Tibial nerve (tissue), 3 donors: Measurements from ENCODE around the gene TBC1D24.

ENCODE experiments used
- POLR2A ChIP-seq, 2 donors: fragments of 450-650 bp; IDR thresholded peaks; one replicate each; pipeline ENCODE4 v1.6.1; 2017; ENCODE audit warnings: antibody characterized with exemption in 2 of 2, mild to moderate bottlenecking in 2 of 2, moderate library complexity in 2 of 2
- TF ChIP-seq, protein P1 (sequence below), 5 experiments: fragments of 200-600 bp in 3 of 5; fragments of 450-650 bp in 2 of 5; sonication (generic) in 3 of 5; IDR thresholded peaks; one replicate each; pipeline ENCODE4 v1.5.1; 2016 to 2019; ENCODE audit warnings: antibody characterized with exemption in 5 of 5, mild to moderate bottlenecking in 3 of 5, moderate library complexity in 2 of 5

DNA sequence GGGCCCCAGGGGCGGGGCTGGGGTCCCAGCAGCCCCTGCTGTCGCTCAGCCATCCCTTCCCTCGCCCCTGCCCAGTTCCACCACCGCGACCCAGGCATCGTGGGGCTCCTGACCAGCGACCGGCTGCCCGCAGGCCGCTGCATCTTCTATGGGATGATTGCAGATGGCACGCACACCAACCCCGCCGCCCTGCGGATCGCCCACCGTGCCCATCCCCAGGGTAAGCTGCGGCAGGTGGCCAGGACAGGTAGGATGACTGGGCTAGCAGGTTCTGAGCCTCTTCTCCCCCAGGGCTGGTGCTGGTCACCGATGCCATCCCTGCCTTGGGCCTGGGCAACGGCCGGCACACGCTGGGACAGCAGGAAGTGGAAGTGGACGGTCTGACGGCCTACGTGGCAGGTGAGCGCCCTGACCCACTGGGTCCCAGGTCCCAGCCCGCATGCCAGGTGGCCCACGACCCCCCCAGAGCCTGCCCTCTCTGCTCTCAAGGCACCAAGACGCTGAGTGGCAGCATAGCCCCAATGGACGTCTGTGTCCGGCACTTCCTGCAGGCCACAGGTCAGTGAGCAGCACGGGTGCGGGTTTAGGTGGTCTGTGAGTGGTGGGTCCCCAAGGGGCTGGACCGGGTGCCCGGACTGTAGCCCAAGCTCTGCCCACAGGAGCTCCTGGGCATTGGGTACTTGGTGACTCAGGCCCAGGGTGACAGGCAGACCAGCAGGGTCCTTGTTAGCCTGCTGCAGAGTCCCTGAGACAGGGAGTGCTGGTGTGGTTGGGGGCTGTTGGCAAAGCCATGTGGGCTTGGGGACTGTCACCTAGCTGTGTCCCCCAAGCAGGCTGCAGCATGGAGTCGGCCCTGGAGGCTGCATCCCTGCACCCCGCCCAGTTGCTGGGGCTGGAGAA is 53.5 kb downstream of the TBC1D24 start:
- TF ChIP-seq, protein P1, sequence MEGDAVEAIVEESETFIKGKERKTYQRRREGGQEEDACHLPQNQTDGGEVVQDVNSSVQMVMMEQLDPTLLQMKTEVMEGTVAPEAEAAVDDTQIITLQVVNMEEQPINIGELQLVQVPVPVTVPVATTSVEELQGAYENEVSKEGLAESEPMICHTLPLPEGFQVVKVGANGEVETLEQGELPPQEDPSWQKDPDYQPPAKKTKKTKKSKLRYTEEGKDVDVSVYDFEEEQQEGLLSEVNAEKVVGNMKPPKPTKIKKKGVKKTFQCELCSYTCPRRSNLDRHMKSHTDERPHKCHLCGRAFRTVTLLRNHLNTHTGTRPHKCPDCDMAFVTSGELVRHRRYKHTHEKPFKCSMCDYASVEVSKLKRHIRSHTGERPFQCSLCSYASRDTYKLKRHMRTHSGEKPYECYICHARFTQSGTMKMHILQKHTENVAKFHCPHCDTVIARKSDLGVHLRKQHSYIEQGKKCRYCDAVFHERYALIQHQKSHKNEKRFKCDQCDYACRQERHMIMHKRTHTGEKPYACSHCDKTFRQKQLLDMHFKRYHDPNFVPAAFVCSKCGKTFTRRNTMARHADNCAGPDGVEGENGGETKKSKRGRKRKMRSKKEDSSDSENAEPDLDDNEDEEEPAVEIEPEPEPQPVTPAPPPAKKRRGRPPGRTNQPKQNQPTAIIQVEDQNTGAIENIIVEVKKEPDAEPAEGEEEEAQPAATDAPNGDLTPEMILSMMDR (IDR thresholded peaks at IDR 0.05) = no peak
- TF ChIP-seq POLR2A (IDR thresholded peaks at IDR 0.05) = no peak
